Neuronal stem cell (in vitro differentiated cells): ENCODE data around the gene FAM174B.

Experiments used
- DNase-seq: peaks from one replicate; pipeline ENCODE4 v3.0.0-alpha.2; 2013; ENCODE audit warnings: low spot score
- H2AFZ ChIP-seq: one replicate; pipeline ENCODE4 v1.6.1; 2013; ENCODE audit warnings: mild to moderate bottlenecking, low read length, inconsistent platforms
- H2AK5ac ChIP-seq: 2 replicates; pipeline ENCODE4 v1.6.1; 2013; ENCODE audit warnings: low read depth, mild to moderate bottlenecking, inconsistent platforms, low read length, moderate library complexity, mixed read lengths
- H2BK120ac ChIP-seq: 2 replicates; pipeline ENCODE4 v1.6.1; 2013; ENCODE audit warnings: low read depth, mild to moderate bottlenecking, inconsistent platforms, low read length, moderate library complexity, mixed read lengths
- H2BK12ac ChIP-seq: one replicate; pipeline ENCODE4 v1.6.1; 2013; ENCODE audit warnings: low read length, inconsistent platforms
- H2BK15ac ChIP-seq: 2 replicates; pipeline ENCODE4 v1.6.1; 2013; ENCODE audit warnings: mild to moderate bottlenecking, low read length, inconsistent platforms, mixed read lengths
- H2BK5ac ChIP-seq: one replicate; pipeline ENCODE4 v1.6.1; 2013; ENCODE audit warnings: inconsistent platforms, mild to moderate bottlenecking, low read length, moderate library complexity
- H3K14ac ChIP-seq: one replicate; pipeline ENCODE4 v1.6.1; 2013; ENCODE audit warnings: low read length, inconsistent platforms
- H3K18ac ChIP-seq: 2 replicates; pipeline ENCODE4 v1.6.1; 2013; ENCODE audit warnings: low read length, inconsistent platforms
- H3K23ac ChIP-seq: 2 replicates; pipeline ENCODE4 v1.6.1; 2013; ENCODE audit warnings: low read depth, mild to moderate bottlenecking, mixed read lengths, low read length, inconsistent platforms; ENCODE audit not compliant: poor library complexity
- H3K27ac ChIP-seq: replicated peaks from 3 replicates; pipeline ENCODE4 v1.5.1; 2013; ENCODE audit warnings: low read length, inconsistent platforms
- H3K27me3 ChIP-seq, 3 experiments: 2 replicates each; pipeline ENCODE4 v1.6.1; 2013; ENCODE audit warnings: low read length in 3 of 3, mild to moderate bottlenecking in 2 of 3, inconsistent platforms in 1 of 3, low read depth in 1 of 3, mixed read lengths in 1 of 3, moderate library complexity in 1 of 3; ENCODE audit not compliant: control insufficient read depth in 3 of 3, insufficient read depth in 3 of 3
- H3K36me3 ChIP-seq, 2 donors: replicated peaks in 1 of 2; 2 replicates each; pipeline ENCODE4 v1.6.1; 2013; ENCODE audit warnings: low read length in 2 of 2; ENCODE audit not compliant: control insufficient read depth in 2 of 2, insufficient read depth in 2 of 2
- H3K4ac ChIP-seq: 2 replicates; pipeline ENCODE4 v1.6.1; 2013; ENCODE audit warnings: inconsistent platforms, mild to moderate bottlenecking, low read length, moderate library complexity
- H3K4me1 ChIP-seq, 2 donors: 1 replicate in 1 of 2; 2 replicates in 1 of 2; pipeline ENCODE4 v1.6.1; 2013; ENCODE audit warnings: low read length in 2 of 2, low read depth in 1 of 2; ENCODE audit not compliant: control insufficient read depth in 2 of 2, insufficient read depth in 1 of 2
- H3K4me2 ChIP-seq: one replicate; pipeline ENCODE4 v1.6.1; 2013; ENCODE audit warnings: mild to moderate bottlenecking, low read length, inconsistent platforms; ENCODE audit not compliant: insufficient read depth, poor library complexity, severe bottlenecking
- H3K4me3 ChIP-seq, 2 donors: 2 replicates each; pipeline ENCODE4 v1.5.1; 2013; ENCODE audit warnings: low read length in 2 of 2, mild to moderate bottlenecking in 2 of 2, inconsistent platforms in 1 of 2, moderate library complexity in 1 of 2
- H3K79me1 ChIP-seq: one replicate; pipeline ENCODE4 v1.6.1; 2013; ENCODE audit warnings: low read depth, mild to moderate bottlenecking, inconsistent platforms, low read length, moderate library complexity
- H3K9ac ChIP-seq: one replicate; pipeline ENCODE4 v1.6.1; 2013; ENCODE audit warnings: mild to moderate bottlenecking, low read depth, low read length, inconsistent platforms; ENCODE audit not compliant: poor library complexity
- H3K9me3 ChIP-seq, 2 donors: replicated peaks in 1 of 2; 2 replicates each; pipeline versions ENCODE3 to v1.6.1; 2013; ENCODE audit warnings: low read length in 2 of 2, mild to moderate bottlenecking in 2 of 2, inconsistent platforms in 1 of 2, low read depth in 1 of 2, mixed read lengths in 1 of 2, moderate library complexity in 1 of 2; ENCODE audit not compliant: control insufficient read depth in 2 of 2, insufficient read depth in 1 of 2
- H4K8ac ChIP-seq: one replicate; pipeline ENCODE4 v1.6.1; 2013; ENCODE audit warnings: low read depth, mild to moderate bottlenecking, inconsistent platforms, low read length, moderate library complexity
- H4K91ac ChIP-seq: one replicate; pipeline ENCODE4 v1.6.1; 2013; ENCODE audit warnings: low read length, low read depth, mild to moderate bottlenecking, inconsistent platforms; ENCODE audit not compliant: poor library complexity
- WGBS, 2 donors: extraction: QIAGEN DNeasy Blood & Tissue Kit; methylation state at CpG; one replicate each; pipeline ENCODE4 v1.1.7; 2013; ENCODE audit warnings: missing lambda C conversion rate in 2 of 2, mixed read lengths in 1 of 2; ENCODE audit not compliant: insufficient read length in 2 of 2, insufficient replicate concordance in 1 of 2; ENCODE audit errors: extremely low coverage in 2 of 2; 5-methylcytosine and 5-hydroxymethylcytosine counted together

FAM174B gene

DNA sequence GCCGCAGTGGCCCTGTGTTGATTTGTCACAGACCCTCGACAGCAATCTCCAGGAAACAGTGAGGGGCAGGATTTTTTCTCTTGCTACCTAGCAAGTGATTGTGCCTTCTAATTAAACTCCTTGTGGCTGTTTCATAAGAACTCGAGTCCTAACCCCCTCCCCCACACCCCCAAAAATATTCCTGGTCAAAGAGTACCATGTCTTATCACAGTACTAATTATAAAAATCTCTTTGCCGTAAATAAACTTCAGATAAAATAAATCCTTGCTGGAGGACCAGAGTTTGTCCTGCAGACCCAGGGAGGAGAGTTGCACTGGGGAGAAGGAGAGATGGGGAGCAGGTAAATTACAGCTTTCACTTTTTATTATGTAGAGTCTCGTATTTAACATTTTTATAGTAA is 64.3 kb downstream of the FAM174B start:
- no peak overlapping the region for H3K9ac ChIP-seq
- H2BK12ac ChIP-seq, result no peak overlapping the region
- H3K14ac ChIP-seq, result no peak overlapping the region
- no peak for DNase-seq
- H3K4me2 ChIP-seq, result no peak overlapping the region
- H3K4ac ChIP-seq, result no peak overlapping the region
- WGBS, 2 donors, result no CpG with 5 or more reads among the region's 5 CpGs
- H3K4me3 ChIP-seq, result no peak overlapping the region
- no peak overlapping the region for H2BK15ac ChIP-seq
- H2BK5ac ChIP-seq, result no peak overlapping the region
- peaks cover 0 to 5% of the 10 kb centered on the region in 2 donors for H3K4me1 ChIP-seq
- no peak overlapping the region for H2BK120ac ChIP-seq
- peaks cover 0 to 21% (median 0%) of the 10 kb centered on the region in 3 experiments for H3K27me3 ChIP-seq
- H3K27ac ChIP-seq, result no peak overlapping the region
- no peak overlapping the region for H2AK5ac ChIP-seq
- no peak overlapping the region for H2AFZ ChIP-seq
- no peaks in the 10 kb centered on the region for H3K79me1 ChIP-seq
- H4K91ac ChIP-seq, result no peak overlapping the region
- H3K36me3 ChIP-seq, result no peaks in the 10 kb centered on the region
- H4K8ac ChIP-seq, result no peak overlapping the region
- H3K9me3 ChIP-seq, result no peaks in the 10 kb centered on the region
- H3K18ac ChIP-seq, result no peak overlapping the region
- no peak overlapping the region for H3K23ac ChIP-seq

DNA sequence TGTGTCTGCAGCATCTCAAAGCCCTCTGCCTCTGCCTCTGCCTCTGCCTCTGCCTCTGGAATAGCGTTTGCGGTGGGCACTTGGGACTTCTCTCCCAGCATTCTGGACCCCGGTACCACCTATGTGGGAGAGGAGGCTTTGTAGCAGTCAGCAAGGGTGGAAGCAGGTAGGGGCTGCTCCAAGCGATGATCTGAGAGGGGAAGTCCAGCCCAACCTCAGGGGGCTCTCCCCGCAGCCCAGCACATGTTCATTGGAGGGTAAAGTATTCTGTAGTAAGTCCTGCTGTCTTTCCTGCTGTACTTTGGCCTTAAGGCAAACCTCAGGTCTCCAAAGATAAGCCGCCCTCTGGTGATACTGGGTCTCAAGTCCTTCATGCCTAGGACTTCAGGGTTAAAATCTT is 68.6 kb downstream of the FAM174B start:
- no peak overlapping the region for H3K4me2 ChIP-seq
- WGBS, 2 donors, result no CpG with 5 or more reads among the region's 6 CpGs
- no peak overlapping the region for H2BK15ac ChIP-seq
- H2AK5ac ChIP-seq, result no peak overlapping the region
- H3K4me1 ChIP-seq, result peaks cover 6 to 11% of the 10 kb centered on the region in 2 donors
- H2AFZ ChIP-seq, result no peak overlapping the region
- H3K4ac ChIP-seq, result no peak overlapping the region
- H3K27me3 ChIP-seq, result peaks cover 0 to 18% (median 0%) of the 10 kb centered on the region in 3 experiments
- H3K23ac ChIP-seq, result no peak overlapping the region
- H3K36me3 ChIP-seq, result no peaks in the 10 kb centered on the region
- no peak overlapping the region for H3K9ac ChIP-seq
- no peak for DNase-seq
- no peaks in the 10 kb centered on the region for H3K79me1 ChIP-seq
- H3K9me3 ChIP-seq, result no peaks in the 10 kb centered on the region
- no peak overlapping the region for H3K27ac ChIP-seq
- no peak overlapping the region for H3K14ac ChIP-seq
- no peak overlapping the region for H4K8ac ChIP-seq
- no peak overlapping the region for H2BK5ac ChIP-seq
- no peak overlapping the region for H3K18ac ChIP-seq
- no peak overlapping the region for H3K4me3 ChIP-seq
- H2BK120ac ChIP-seq, result no peak overlapping the region
- no peak overlapping the region for H2BK12ac ChIP-seq
- H4K91ac ChIP-seq, result no peak overlapping the region

DNA sequence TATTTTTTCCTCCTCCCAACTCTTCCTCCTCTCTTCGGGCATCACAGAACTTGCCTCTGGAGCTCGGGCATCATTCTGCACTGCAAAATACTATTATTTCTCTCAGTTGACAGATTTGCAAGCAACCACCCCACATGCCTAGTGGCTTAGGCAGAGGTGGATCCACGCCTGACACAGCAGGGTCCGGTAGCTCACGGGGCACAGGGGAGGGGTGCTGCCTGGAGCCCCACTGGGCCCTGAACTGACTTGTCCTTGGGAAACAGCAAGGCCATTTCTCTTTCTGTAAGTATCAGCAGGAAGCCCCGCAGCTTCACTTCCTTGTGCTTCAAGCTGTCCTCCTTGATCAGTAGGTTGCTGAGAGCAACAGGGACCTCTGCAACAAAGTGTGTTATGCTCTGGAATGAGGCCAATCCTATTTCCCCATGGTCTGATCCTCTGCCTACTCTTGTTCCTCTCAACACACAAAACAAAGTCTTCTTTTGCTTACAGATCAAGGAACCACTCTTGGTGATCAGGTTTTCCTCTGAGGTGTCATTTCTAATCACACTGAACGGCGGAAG is 69.1 kb downstream of the FAM174B start:
- no peaks in the 10 kb centered on the region for H3K79me1 ChIP-seq
- H3K23ac ChIP-seq, result no peak overlapping the region
- no peak overlapping the region for H3K18ac ChIP-seq

DNA sequence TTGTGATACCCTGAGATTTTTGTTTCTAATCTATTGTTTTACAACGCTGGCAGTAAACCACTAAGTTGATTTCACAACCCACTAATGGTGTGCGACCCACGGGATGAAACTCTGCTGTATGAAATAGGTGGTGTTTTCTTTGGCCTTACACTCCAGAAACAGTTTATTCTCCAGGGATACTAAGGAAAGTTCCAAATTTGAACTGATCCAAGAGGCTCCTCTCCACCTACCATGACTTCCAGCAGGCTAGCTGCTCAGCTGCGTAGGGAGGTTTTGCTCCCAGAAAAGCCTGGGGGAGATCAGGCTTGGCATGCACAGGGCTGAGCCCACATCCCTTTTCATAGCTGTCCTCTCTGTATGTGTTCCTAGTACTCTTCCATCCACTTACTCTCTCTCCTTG is 71.5 kb downstream of the FAM174B start:
- H3K14ac ChIP-seq, result no peak overlapping the region
- H3K4me2 ChIP-seq, result no peak overlapping the region
- H4K8ac ChIP-seq, result no peak overlapping the region
- no peak overlapping the region for H2AK5ac ChIP-seq
- DNase-seq, result no peak
- H3K4me1 ChIP-seq, result peaks cover 6 to 11% of the 10 kb centered on the region in 2 donors
- H3K18ac ChIP-seq, result no peak overlapping the region
- H2BK12ac ChIP-seq, result no peak overlapping the region
- H2BK15ac ChIP-seq, result no peak overlapping the region
- H4K91ac ChIP-seq, result no peak overlapping the region
- H3K79me1 ChIP-seq, result no peaks in the 10 kb centered on the region
- H3K4ac ChIP-seq, result no peak overlapping the region
- no CpG with 5 or more reads among the region's 4 CpGs for WGBS, 2 donors
- H3K9me3 ChIP-seq, result no peaks in the 10 kb centered on the region
- no peaks in the 10 kb centered on the region for H3K36me3 ChIP-seq
- H3K27ac ChIP-seq, result no peak overlapping the region
- H2AFZ ChIP-seq, result no peak overlapping the region
- H3K9ac ChIP-seq, result no peak overlapping the region
- H2BK120ac ChIP-seq, result no peak overlapping the region
- H3K27me3 ChIP-seq, result peaks cover 0 to 20% (median 0%) of the 10 kb centered on the region in 3 experiments
- H2BK5ac ChIP-seq, result no peak overlapping the region
- H3K4me3 ChIP-seq, result no peak overlapping the region
- H3K23ac ChIP-seq, result no peak overlapping the region

More for the DNA sequence above, 69.1 kb downstream of the FAM174B start:
- no peaks in the 10 kb centered on the region for H3K36me3 ChIP-seq
- H2AK5ac ChIP-seq, result no peak overlapping the region
- H3K4ac ChIP-seq, result no peak overlapping the region
- H3K9me3 ChIP-seq, result no peaks in the 10 kb centered on the region
- H3K9ac ChIP-seq, result no peak overlapping the region
- no peak overlapping the region for H3K27ac ChIP-seq
- H4K8ac ChIP-seq, result no peak overlapping the region
- peaks cover 0 to 18% (median 0%) of the 10 kb centered on the region in 3 experiments for H3K27me3 ChIP-seq
- no peak overlapping the region for H4K91ac ChIP-seq
- H2BK12ac ChIP-seq, result no peak overlapping the region
- no peak overlapping the region for H3K4me2 ChIP-seq
- DNase-seq, result no peak
- peak overlapping the region; percentile 41 for H2BK120ac ChIP-seq
- no peak overlapping the region for H2BK5ac ChIP-seq
- H2AFZ ChIP-seq, result peak overlapping the region; percentile 41
- H3K14ac ChIP-seq, result no peak overlapping the region
- H3K4me1 ChIP-seq, result peaks cover 6 to 11% of the 10 kb centered on the region in 2 donors
- no peak overlapping the region for H3K4me3 ChIP-seq
- WGBS, 2 donors, result no CpG with 5 or more reads among the region's 8 CpGs
- H2BK15ac ChIP-seq, result no peak overlapping the region
